Hepatocyte (in vitro differentiated cells): ENCODE measurements around the gene TOX2. TPM values are rescaled to one million over a fixed set of nuclear protein-coding genes. Genes with fewer than 3 reads are reported as not detected.

Experiments used
- DNase-seq: peaks from one replicate; pipeline ENCODE4 v3.0.0-alpha.2; 2016; ENCODE audit warnings: low spot score
- H2AFZ ChIP-seq: fragments of 200-600 bp; sonication (generic); 2 replicates; pipeline ENCODE4 v1.6.0; 2016; ENCODE audit warnings: antibody characterized with exemption, mild to moderate bottlenecking
- H3K27ac ChIP-seq: fragments of 200-600 bp; sonication (generic); 2 replicates; pipeline ENCODE4 v1.5.1; 2016; ENCODE audit warnings: mild to moderate bottlenecking
- H3K27me3 ChIP-seq: fragments of 200-600 bp; sonication (generic); 2 replicates; pipeline ENCODE4 v1.6.1; 2016
- H3K36me3 ChIP-seq: fragments of 200-600 bp; sonication (generic); replicated peaks from 2 replicates; pipeline ENCODE4 v1.5.1; 2016; ENCODE audit warnings: low read depth; ENCODE audit not compliant: insufficient read depth
- H3K4me1 ChIP-seq: fragments of 200-600 bp; sonication (generic); 2 replicates; pipeline ENCODE4 v1.5.1; 2016; ENCODE audit warnings: mild to moderate bottlenecking, moderate library complexity; ENCODE audit not compliant: insufficient read depth
- H3K4me2 ChIP-seq: fragments of 200-600 bp; sonication (generic); 2 replicates; pipeline ENCODE4 v1.6.0; 2016
- H3K4me3 ChIP-seq: fragments of 200-600 bp; sonication (generic); 2 replicates; pipeline ENCODE4 v1.5.1; 2016; ENCODE audit warnings: mild to moderate bottlenecking
- H3K79me2 ChIP-seq: fragments of 200-600 bp; sonication (generic); 2 replicates; pipeline ENCODE4 v1.6.0; 2017; ENCODE audit warnings: mild to moderate bottlenecking
- H3K9me2 ChIP-seq: fragments of 200-600 bp; sonication (generic); replicated peaks from 2 replicates; pipeline ENCODE4 v1.6.0; 2017; ENCODE audit warnings: mild to moderate bottlenecking; ENCODE audit not compliant: insufficient read depth
- H3K9me3 ChIP-seq: fragments of 200-600 bp; sonication (generic); 2 replicates; pipeline ENCODE4 v1.5.1; 2016; ENCODE audit warnings: low read depth, mild to moderate bottlenecking
- H4K20me1 ChIP-seq: fragments of 200-600 bp; sonication (generic); 2 replicates; pipeline ENCODE4 v1.6.0; 2016; ENCODE audit warnings: mild to moderate bottlenecking; ENCODE audit not compliant: insufficient read depth, poor library complexity, severe bottlenecking
- EZH2 ChIP-seq: fragments of 200-600 bp; sonication (generic); IDR thresholded peaks from 2 replicates; pipeline ENCODE4 v1.6.1; 2016; ENCODE audit warnings: antibody characterized with exemption, mild to moderate bottlenecking, borderline replicate concordance
- EZH2phosphoT487 ChIP-seq: fragments of 200-600 bp; sonication (generic); IDR thresholded peaks from one replicate; pipeline ENCODE4 v1.6.1; 2018; ENCODE audit warnings: antibody characterized with exemption, mild to moderate bottlenecking, low read depth, moderate library complexity; ENCODE audit not compliant: unreplicated experiment, severe bottlenecking
- WGBS: methylation state at CpG from one replicate; pipeline ENCODE4 v1.1.6; 2016; ENCODE audit warnings: low lambda C conversion rate; ENCODE audit errors: missing lambda C conversion rate; 5-methylcytosine and 5-hydroxymethylcytosine counted together
- polyA plus RNA-seq: library from polyadenylated mRNA; unstranded; fragments of >200 nt; fragmentation: Nextera tagmentation; extraction: Ambion mirVana; gene quantifications from 2 replicates; pipeline ENCODE4 v1.2.1, GENCODE V29; 2016
- total RNA-seq: library from RNA; depleted of rRNA; stranded (reverse); fragments of >200 nt; gene quantifications from 2 replicates; pipeline ENCODE4 v1.2.3, GENCODE V29; 2014
- TF ChIP-seq, protein P1 (sequence below): fragments of 200-600 bp; sonication (generic); IDR thresholded peaks from 2 replicates; pipeline ENCODE4 v1.5.1; 2016; ENCODE audit warnings: antibody characterized with exemption, mild to moderate bottlenecking; ENCODE audit not compliant: poor library complexity

Gene TOX2
- total and polyA plus RNA-seq, 2 experiments from 2014 or later: 0.87 to 12.1 TPM

DNA sequence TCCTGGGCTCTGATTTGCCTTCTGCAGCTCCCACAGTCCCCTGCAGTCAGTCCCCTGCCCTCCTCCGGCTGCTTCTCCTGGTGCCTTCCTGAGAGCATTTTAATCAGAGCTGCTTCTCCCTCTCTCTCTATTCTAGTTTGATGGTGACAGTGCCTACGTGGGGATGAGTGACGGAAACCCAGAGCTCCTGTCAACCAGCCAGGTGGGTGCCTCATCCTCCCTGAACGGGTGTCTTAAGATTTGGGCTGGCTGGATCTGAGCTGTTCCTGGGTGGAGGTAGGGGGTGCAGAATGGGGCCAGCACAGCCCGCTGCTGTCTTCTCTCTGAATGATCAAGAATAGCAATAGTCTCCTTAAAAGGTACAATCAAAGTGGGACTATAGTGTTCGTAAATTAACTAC, 58.6 kb downstream of the TOX2 start:
- 91% methylated on average over 6 of the region's 6 CpGs for WGBS
- Histone ChIP-seq H4K20me1 (no peaks in the 10 kb centered on the region), H3K4me2 (no peak overlapping the region), H3K4me3 (no peak overlapping the region), H2AFZ (no peak overlapping the region), H3K27ac (no peak overlapping the region), H3K9me2 (no peaks in the 10 kb centered on the region), H3K27me3 (no peaks in the 10 kb centered on the region), H3K79me2 (no peaks in the 10 kb centered on the region), H3K4me1 (no peaks in the 10 kb centered on the region), H3K9me3 (no peaks in the 10 kb centered on the region), H3K36me3 (no peaks in the 10 kb centered on the region)
- DNase-seq: no peak
- no peak for TF ChIP-seq EZH2
- TF ChIP-seq, protein P1, sequence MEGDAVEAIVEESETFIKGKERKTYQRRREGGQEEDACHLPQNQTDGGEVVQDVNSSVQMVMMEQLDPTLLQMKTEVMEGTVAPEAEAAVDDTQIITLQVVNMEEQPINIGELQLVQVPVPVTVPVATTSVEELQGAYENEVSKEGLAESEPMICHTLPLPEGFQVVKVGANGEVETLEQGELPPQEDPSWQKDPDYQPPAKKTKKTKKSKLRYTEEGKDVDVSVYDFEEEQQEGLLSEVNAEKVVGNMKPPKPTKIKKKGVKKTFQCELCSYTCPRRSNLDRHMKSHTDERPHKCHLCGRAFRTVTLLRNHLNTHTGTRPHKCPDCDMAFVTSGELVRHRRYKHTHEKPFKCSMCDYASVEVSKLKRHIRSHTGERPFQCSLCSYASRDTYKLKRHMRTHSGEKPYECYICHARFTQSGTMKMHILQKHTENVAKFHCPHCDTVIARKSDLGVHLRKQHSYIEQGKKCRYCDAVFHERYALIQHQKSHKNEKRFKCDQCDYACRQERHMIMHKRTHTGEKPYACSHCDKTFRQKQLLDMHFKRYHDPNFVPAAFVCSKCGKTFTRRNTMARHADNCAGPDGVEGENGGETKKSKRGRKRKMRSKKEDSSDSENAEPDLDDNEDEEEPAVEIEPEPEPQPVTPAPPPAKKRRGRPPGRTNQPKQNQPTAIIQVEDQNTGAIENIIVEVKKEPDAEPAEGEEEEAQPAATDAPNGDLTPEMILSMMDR: no peak
- TF ChIP-seq EZH2phosphoT487: no peak

DNA sequence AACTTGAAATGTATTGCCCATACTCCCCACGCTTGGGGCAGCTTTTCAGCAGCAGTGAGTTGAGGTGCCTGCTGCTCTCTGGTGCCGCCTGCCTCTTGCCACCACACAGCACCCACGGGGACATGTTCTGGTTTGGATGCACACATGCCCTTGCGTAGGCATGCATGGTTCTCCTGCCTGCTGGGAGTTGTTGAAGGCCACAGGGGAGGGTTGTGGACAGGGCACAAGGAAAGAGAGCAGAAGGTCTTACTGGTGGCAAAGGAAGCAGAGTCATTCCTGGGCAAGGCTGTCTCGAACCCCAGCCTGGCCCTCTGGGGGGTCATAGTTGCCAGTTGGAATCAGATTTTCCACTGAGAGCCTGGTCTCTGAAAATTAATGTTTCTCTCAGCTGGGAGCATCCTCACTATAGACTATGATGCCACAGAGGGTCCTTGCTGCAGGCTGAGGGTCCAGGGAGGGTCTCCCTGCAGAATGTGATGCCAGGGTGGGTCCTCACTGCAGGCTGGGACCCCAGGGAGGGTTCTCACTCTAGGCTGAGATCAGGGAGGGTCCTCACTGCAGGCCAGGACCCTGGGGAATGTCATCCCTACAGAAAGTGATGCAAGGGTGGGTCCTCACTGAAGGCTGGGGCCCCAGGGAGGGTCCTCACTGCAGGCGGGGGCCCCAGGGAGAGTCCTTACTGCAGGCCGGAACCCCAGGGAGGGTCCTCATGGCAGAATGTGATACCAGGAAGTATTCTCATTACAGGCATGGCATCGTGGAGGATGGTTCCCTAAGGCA, 59.2 kb downstream of the TOX2 start:
- H3K79me2 ChIP-seq: no peaks in the 10 kb centered on the region
- no peak for TF ChIP-seq EZH2phosphoT487
- TF ChIP-seq, protein P1: no peak
- no peak for TF ChIP-seq EZH2
- H3K9me3 ChIP-seq: no peaks in the 10 kb centered on the region
- no peak overlapping the region for H3K4me3 ChIP-seq
- H2AFZ ChIP-seq: no peak overlapping the region
- WGBS: 84% methylated on average over 8 of the region's 8 CpGs
- no peaks in the 10 kb centered on the region for H3K4me1 ChIP-seq
- no peaks in the 10 kb centered on the region for H3K9me2 ChIP-seq
- DNase-seq: no peak
- no peak overlapping the region for H3K4me2 ChIP-seq
- H4K20me1 ChIP-seq: no peaks in the 10 kb centered on the region
- H3K27ac ChIP-seq: no peak overlapping the region
- no peaks in the 10 kb centered on the region for H3K36me3 ChIP-seq
- H3K27me3 ChIP-seq: no peaks in the 10 kb centered on the region

DNA sequence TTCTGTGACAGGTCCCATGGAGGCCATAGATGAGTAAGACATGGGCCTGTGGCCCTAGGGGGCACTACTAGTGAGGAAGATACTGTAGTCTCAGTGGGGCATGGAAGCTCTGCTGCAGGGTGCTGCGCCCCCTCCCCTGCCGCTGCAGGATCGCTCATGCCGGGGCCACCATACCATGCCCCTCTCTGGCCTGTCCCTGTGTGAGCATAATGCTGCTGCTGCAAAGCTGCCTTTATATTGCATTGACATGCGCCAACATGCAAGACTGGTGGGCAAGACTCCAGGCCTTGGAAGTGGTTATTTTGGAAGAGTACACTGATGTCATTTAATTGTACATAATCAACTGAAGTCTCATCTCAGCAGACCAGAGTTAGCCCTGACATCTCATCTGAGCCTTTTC, 60.0 kb downstream of the TOX2 start:
- no peaks in the 10 kb centered on the region for H4K20me1 ChIP-seq
- no peak overlapping the region for H3K4me2 ChIP-seq
- no peak overlapping the region for H3K4me3 ChIP-seq
- no peak overlapping the region for H3K27ac ChIP-seq
- H2AFZ ChIP-seq: no peak overlapping the region
- TF ChIP-seq, protein P1: no peak
- TF ChIP-seq EZH2phosphoT487 (no peak), EZH2 (no peak)
- H3K79me2 ChIP-seq: no peaks in the 10 kb centered on the region
- H3K36me3 ChIP-seq: no peaks in the 10 kb centered on the region
- H3K9me2 ChIP-seq: no peaks in the 10 kb centered on the region
- peaks cover 1% of the 10 kb centered on the region for H3K27me3 ChIP-seq
- 91% methylated on average over 5 of the region's 5 CpGs for WGBS
- H3K4me1 ChIP-seq: no peaks in the 10 kb centered on the region
- no peak for DNase-seq
- no peaks in the 10 kb centered on the region for H3K9me3 ChIP-seq
